KOPT-K1 (cell line): Measurements from ENCODE around the gene P2RY6.

ENCODE experiments used
- H3K27ac ChIP-seq: fragments of 200-600 bp; sonication (generic); 2 replicates; pipeline ENCODE4 v1.5.1; 2016; ENCODE audit warnings: antibody characterized with exemption, mild to moderate bottlenecking, low read depth, low read length; ENCODE audit not compliant: poor library complexity, severe bottlenecking
- H3K36me3 ChIP-seq: fragments of 200-600 bp; sonication (generic); 2 replicates; pipeline ENCODE4 v1.5.1; 2017; ENCODE audit warnings: antibody characterized with exemption, mild to moderate bottlenecking, low read length, moderate library complexity; ENCODE audit not compliant: insufficient read depth
- H3K9me3 ChIP-seq: fragments of 200-600 bp; sonication (generic); 2 replicates; pipeline ENCODE4 v1.5.1; 2017; ENCODE audit warnings: antibody characterized with exemption, low read length, mild to moderate bottlenecking; ENCODE audit not compliant: insufficient read depth, poor library complexity, severe bottlenecking

P2RY6 gene

GRCh38 chr11:73318501-73319011 is 46.4 kb downstream of the P2RY6 start:
- H3K27ac ChIP-seq = no peak overlapping the region
- no peaks in the 10 kb centered on the region for H3K36me3 ChIP-seq
- no peaks in the 10 kb centered on the region for H3K9me3 ChIP-seq

DNA sequence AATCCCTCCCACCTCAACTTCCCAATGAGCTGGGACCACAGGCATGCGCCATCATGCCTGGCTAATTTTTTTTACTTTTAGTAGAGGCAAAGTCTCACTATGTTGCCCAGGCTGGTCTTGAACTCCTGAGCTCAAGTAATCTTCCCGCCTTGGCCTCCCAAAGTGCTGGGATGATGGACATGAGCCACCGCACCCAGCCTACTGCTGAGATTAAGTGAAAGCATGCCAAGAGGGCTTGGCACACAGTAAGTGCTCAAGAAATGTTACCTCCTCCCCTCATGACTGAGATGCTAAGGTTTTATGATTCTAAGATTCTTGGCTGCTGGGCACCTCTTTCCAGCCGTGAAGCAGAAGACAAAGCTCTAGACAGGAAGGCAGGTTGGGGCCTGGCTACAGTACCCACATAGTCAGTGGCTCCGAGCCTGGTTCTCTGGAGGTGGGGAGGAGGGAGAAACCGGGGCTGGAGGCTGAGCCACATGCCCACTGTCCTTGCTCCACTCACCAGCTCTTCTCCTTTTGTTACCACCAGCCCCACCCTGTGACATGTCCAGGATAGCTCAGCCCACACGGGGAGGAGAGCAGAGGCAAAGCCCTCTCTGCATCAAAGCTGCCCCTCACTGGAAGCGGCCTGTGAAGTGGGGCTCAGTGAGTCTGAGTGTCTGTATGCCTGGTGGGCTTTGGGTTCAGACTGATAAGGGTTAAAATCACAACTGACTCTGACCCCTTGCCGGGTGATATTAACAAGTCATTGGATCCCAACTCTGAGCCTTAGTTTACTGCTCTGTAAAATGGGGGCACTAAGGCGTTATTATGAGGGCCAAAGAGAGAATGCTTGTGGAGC is 48.8 kb downstream of the P2RY6 start:
- H3K9me3 ChIP-seq = no peaks in the 10 kb centered on the region
- H3K27ac ChIP-seq = no peak overlapping the region
- H3K36me3 ChIP-seq = no peaks in the 10 kb centered on the region

DNA sequence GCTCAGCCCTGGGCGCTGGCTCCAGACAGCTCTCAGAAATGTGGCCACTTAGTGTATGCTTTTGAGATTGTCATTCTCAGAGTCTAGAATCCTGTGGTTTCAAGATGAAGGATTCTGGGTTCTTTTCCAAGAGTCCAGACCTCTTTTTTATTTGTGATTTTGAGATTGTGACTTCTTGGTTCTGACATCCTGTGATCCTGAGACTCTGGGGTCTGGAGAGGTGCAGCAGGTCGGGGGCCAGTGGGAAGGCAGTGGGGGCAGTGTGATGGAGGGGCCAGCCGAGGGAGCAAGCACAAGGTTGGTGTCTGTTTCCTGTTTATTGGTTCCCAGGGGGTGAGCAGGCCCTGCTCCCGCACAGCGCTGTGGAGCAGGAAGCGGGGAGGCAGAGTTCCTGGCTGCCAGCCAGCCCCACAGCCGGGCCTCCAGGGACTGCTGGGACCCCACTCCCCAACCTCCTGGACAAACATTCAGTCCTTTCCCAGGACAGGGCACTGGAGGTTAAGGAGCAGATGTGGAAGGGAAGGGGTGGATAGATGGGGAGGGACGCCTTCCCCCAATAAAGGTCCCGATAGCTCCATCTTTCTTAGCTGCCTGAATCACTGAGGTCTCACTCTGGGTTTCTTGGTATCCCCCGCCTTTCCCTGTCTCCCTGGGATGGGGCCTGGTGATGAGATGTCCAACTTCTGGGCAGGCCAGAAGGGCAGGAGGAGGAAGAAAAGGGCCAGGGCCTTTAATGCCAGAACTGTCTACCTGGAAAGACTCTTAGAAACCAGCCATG is 49.7 kb downstream of the P2RY6 start:
- Histone ChIP-seq H3K36me3 (no peaks in the 10 kb centered on the region), H3K9me3 (no peaks in the 10 kb centered on the region), H3K27ac (no peak overlapping the region)

GRCh38 chr11:73322382-73323306 is 50.5 kb downstream of the P2RY6 start:
- H3K36me3 ChIP-seq = no peaks in the 10 kb centered on the region
- H3K9me3 ChIP-seq = no peaks in the 10 kb centered on the region
- no peak overlapping the region for H3K27ac ChIP-seq

DNA sequence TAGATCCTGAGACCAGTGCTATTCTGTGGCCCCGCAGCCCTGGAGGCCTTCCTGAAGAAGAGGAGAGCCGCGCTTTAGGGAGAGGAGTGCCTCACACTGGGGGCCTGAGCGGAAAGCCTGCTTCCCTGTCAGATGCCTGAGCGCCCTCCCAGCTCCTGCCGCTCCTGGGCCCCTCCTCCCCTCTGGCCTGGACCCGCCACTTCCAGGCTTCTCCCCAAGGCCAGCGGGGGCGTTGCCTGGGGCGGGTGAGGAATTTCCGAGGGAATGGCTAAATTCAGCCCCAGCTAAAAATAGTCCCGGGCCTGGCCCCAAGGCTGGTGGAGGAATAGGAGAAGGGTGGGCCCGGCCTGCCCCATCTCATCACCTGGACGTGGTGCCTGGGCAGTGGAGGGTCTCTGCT is 51.3 kb downstream of the P2RY6 start:
- Histone ChIP-seq H3K27ac (no peak overlapping the region), H3K9me3 (no peaks in the 10 kb centered on the region), H3K36me3 (no peaks in the 10 kb centered on the region)

- Histone ChIP-seq H3K9me3 (no peaks in the 10 kb centered on the region), H3K27ac (no peak overlapping the region), H3K36me3 (no peaks in the 10 kb centered on the region)
These were observed 52.0 kb downstream of the P2RY6 start for GRCh38 chr11:73324116-73324515.

- no peaks in the 10 kb centered on the region for H3K36me3 ChIP-seq
- H3K27ac ChIP-seq = no peak overlapping the region
- H3K9me3 ChIP-seq = no peaks in the 10 kb centered on the region
These were observed 52.5 kb downstream of the P2RY6 start for GRCh38 chr11:73324665-73325035.

GRCh38 chr11:73325036-73325981 is 53.2 kb downstream of the P2RY6 start:
- H3K27ac ChIP-seq = no peak overlapping the region
- H3K9me3 ChIP-seq = no peaks in the 10 kb centered on the region
- no peaks in the 10 kb centered on the region for H3K36me3 ChIP-seq

- no peaks in the 10 kb centered on the region for H3K9me3 ChIP-seq
- H3K27ac ChIP-seq = no peak overlapping the region
- no peaks in the 10 kb centered on the region for H3K36me3 ChIP-seq
These were observed 55.0 kb downstream of the P2RY6 start for GRCh38 chr11:73326929-73327811.

- H3K36me3 ChIP-seq = no peaks in the 10 kb centered on the region
- no peaks in the 10 kb centered on the region for H3K9me3 ChIP-seq
- H3K27ac ChIP-seq = no peak overlapping the region
These were observed 55.8 kb downstream of the P2RY6 start for GRCh38 chr11:73327812-73328364.

GRCh38 chr11:73330569-73331093 is 58.5 kb downstream of the P2RY6 start:
- Histone ChIP-seq H3K27ac (no peak overlapping the region), H3K9me3 (no peaks in the 10 kb centered on the region), H3K36me3 (no peaks in the 10 kb centered on the region)

DNA sequence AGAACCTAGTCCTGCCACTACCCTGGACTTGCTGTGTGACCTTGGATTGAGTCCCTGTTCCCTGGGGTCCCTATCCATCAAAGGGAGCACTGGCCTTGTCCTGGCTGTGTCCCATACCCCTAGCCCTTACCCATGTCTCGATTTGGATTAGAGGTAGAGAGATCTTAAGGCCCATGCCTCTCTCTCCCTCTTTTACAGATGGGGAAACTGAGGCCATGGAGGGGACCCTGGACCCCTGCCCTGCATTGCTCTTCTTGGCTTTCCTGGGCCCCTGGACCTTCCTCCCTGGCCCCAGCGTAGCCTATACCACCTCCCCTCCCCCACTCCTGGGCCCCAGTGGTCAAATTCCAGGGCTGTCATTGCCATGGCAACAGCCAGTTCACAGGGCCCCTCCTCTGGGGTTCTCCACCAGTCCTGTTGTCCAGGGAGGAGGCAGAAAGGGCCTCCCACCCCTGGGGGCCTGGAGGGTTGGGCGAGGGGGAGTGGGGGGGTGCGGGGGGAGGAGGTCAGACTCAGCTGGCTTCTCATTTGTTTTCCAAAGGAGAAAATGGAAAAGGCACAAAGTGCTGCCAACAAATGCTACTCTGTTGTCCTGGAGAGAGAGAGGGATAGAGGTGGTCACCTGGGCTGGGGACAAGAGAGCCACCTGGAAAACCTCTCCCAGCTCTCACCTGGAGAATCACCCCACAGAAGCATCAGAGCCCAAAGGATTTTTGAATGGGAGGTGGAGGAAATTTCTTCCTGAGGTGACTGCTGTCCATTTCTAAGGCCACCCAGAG is 59.2 kb downstream of the P2RY6 start:
- Histone ChIP-seq H3K9me3 (no peaks in the 10 kb centered on the region), H3K27ac (no peak overlapping the region), H3K36me3 (no peaks in the 10 kb centered on the region)
